DND-41 (cell line): Measurements from ENCODE around the gene TMEM259.

ENCODE experiments used
- ATAC-seq: fragments of 200-7000 bp; cut with Tn5 transposase; 3 replicates; pipeline ENCODE4 v1.9.1; 2021; ENCODE audit warnings: low read depth; ENCODE audit not compliant: insufficient read depth
- DNase-seq: peaks from one replicate; pipeline ENCODE4 v3.0.0-alpha.2; 2020
- H2AFZ ChIP-seq: 2 replicates; pipeline ENCODE4 v1.6.0; 2012; ENCODE audit warnings: low read depth, low read length
- H3K27ac ChIP-seq: 2 replicates; pipeline ENCODE4 v1.5.1; 2012; ENCODE audit warnings: low read length, inconsistent platforms
- H3K27me3 ChIP-seq: fragments of 200-600 bp; sonication (generic); 2 replicates; pipeline ENCODE4 v1.6.0; 2012; ENCODE audit warnings: low read length, mild to moderate bottlenecking, inconsistent platforms; ENCODE audit not compliant: insufficient read depth, poor library complexity
- H3K36me3 ChIP-seq: 2 replicates; pipeline ENCODE4 v1.5.1; 2012; ENCODE audit warnings: low read length, inconsistent platforms; ENCODE audit not compliant: insufficient read depth
- H3K4me1 ChIP-seq: 2 replicates; pipeline ENCODE4 v1.5.1; 2012; ENCODE audit warnings: mild to moderate bottlenecking, low read length; ENCODE audit not compliant: insufficient read depth
- H3K4me2 ChIP-seq: 2 replicates; pipeline ENCODE4 v1.6.0; 2012; ENCODE audit warnings: mild to moderate bottlenecking, moderate library complexity, low read length, inconsistent platforms; ENCODE audit not compliant: insufficient read depth
- H3K4me3 ChIP-seq, 2 experiments: fragments of 200-600 bp in 1 of 2; shearing (Covaris generic) in 1 of 2; 2 replicates each; pipeline ENCODE4 v1.5.1; 2012 to 2016; ENCODE audit warnings: inconsistent platforms in 2 of 2, low read length in 2 of 2, mild to moderate bottlenecking in 2 of 2, low read depth in 1 of 2, moderate library complexity in 1 of 2
- H3K79me2 ChIP-seq: 2 replicates; pipeline ENCODE4 v1.6.0; 2012; ENCODE audit warnings: low read length, inconsistent platforms; ENCODE audit not compliant: insufficient read depth
- H3K9ac ChIP-seq: 2 replicates; pipeline ENCODE4 v1.6.0; 2012; ENCODE audit warnings: low read depth, mild to moderate bottlenecking, inconsistent platforms, low read length, moderate library complexity
- H3K9me3 ChIP-seq: 2 replicates; pipeline ENCODE4 v1.5.1; 2012; ENCODE audit warnings: low read length, moderate library complexity, mild to moderate bottlenecking, inconsistent platforms; ENCODE audit not compliant: insufficient read depth, severe bottlenecking
- H4K20me1 ChIP-seq: 2 replicates; pipeline ENCODE4 v1.6.0; 2012; ENCODE audit warnings: low read length; ENCODE audit not compliant: insufficient read depth
- CTCF ChIP-seq: IDR thresholded peaks from 2 replicates; pipeline ENCODE4 v1.5.1; 2012; ENCODE audit warnings: borderline replicate concordance, low read length, moderate library complexity, mild to moderate bottlenecking; ENCODE audit not compliant: poor library complexity, severe bottlenecking; ENCODE audit errors: extremely low read depth
- EZH2 ChIP-seq: IDR thresholded peaks from 3 replicates; pipeline ENCODE4 v1.6.1; 2012; ENCODE audit warnings: borderline replicate concordance, low read depth, mild to moderate bottlenecking, moderate library complexity, low read length, inconsistent platforms; ENCODE audit not compliant: severe bottlenecking

TMEM259 gene

DNA sequence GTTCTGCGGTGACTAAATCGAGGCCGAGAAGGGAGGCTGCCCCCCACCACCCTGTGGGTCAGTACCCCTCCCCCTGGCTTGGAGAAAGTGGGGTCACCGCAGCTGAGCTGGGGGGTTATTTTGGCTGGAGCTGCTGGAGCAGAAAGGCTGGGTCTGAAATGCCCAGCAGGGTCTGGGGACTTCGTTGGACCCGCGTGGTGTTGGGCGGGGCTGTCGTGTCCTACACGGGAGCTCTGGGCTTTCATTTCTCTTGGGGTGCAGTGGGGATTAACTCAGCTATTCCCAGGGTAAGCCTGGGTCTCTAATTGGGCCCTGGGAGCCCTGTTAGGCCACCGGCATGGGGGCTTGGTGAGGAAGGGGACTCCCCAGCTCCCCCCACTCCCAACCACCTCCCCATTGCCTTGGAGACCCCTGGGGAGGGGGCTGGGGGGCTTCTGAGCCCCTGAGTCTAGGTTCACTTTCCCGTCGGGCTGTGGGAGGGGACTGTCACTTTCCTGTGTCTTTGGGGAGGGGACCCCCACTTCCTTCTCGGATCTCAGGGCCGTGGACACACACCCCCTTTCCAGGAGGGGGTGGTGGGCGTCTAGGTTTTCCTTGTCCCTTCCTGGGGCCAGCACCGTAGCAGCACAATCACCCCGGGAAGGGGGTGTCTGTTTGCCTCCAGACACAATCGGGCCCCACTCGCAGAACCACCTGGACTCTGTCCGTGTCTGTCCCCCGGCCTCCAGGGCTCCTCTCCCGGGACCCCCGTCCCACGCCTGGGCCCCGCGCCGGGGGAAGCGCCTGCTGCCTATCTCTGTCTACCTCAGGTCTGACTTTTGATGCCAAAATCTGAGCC is 47.0 kb downstream of the TMEM259 start:
- DNase-seq (no peak), ATAC-seq (no peak)
- no peaks in the 10 kb centered on the region for H4K20me1 ChIP-seq
- peaks cover 10% of the 10 kb centered on the region for H3K9me3 ChIP-seq
- no peak overlapping the region for H3K9ac ChIP-seq
- no peaks in the 10 kb centered on the region for H3K79me2 ChIP-seq
- H2AFZ ChIP-seq: no peak overlapping the region
- TF ChIP-seq EZH2: no peak
- no peak for TF ChIP-seq CTCF
- H3K36me3 ChIP-seq: peaks cover 28% of the 10 kb centered on the region
- no peak overlapping the region for H3K4me2 ChIP-seq
- no peaks in the 10 kb centered on the region for H3K27me3 ChIP-seq
- no peaks in the 10 kb centered on the region for H3K4me1 ChIP-seq
- no peak overlapping the region for H3K4me3 ChIP-seq
- no peak overlapping the region for H3K27ac ChIP-seq

DNA sequence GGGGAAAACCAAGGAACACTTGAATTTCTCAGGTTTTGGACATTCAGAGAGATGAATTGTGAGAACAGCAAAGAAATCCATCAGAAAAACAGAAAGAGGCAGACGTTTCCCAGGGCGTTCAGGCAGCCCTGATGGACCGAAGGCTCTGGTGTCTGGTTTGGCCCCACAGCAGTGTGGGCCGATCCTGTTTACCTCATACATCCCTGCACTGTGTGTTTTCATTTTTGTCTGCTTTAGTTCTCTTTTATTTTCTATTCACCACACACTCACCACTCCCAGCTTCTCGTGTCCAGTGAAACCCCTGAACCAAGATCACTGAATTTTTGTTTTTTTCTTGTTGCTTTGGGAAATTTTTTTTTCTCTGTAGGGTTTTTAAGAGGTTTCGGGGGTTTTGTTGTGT is 48.6 kb downstream of the TMEM259 start:
- no peak overlapping the region for H3K9ac ChIP-seq
- peaks cover 40% of the 10 kb centered on the region for H3K36me3 ChIP-seq
- DNase-seq (no peak), ATAC-seq (no peak)
- H2AFZ ChIP-seq: no peak overlapping the region
- TF ChIP-seq CTCF (no peak), EZH2 (no peak)
- no peak overlapping the region for H3K27ac ChIP-seq
- H3K4me1 ChIP-seq: no peaks in the 10 kb centered on the region
- no peaks in the 10 kb centered on the region for H3K27me3 ChIP-seq
- no peaks in the 10 kb centered on the region for H4K20me1 ChIP-seq
- no peaks in the 10 kb centered on the region for H3K79me2 ChIP-seq
- H3K4me3 ChIP-seq: no peak overlapping the region
- H3K9me3 ChIP-seq: peaks cover 10% of the 10 kb centered on the region
- H3K4me2 ChIP-seq: no peak overlapping the region

DNA sequence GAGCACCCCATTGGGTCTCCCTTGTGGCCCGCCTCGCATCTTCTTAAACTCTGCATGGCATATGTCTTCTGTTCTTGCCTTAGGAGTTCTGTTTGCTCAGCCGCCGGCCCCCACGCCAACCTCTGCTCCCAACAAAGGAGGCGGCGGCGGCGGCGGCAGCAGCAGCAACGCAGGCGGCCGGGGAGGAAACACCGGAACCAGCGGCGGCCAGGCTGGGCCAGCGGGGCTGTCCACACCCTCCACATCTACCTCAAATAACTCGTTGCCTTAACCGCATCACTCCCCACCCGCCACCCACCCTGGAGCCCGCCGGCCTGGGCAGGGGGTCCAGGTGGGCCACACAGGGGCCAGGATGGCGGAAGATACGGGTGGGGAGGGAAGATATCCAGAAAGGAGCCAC is 49.1 kb downstream of the TMEM259 start:
- TF ChIP-seq EZH2: no peak
- TF ChIP-seq CTCF: no peak
- Histone ChIP-seq H3K27ac (no peak overlapping the region), H3K4me3 (no peak overlapping the region), H3K4me1 (no peaks in the 10 kb centered on the region), H3K9me3 (peaks cover 10% of the 10 kb centered on the region), H3K27me3 (no peaks in the 10 kb centered on the region), H2AFZ (no peak overlapping the region), H4K20me1 (no peaks in the 10 kb centered on the region), H3K79me2 (no peaks in the 10 kb centered on the region), H3K36me3 (peaks cover 43% of the 10 kb centered on the region), H3K4me2 (no peak overlapping the region), H3K9ac (no peak overlapping the region)
- DNase-seq: no peak
- no peak for ATAC-seq
